ENCODE measurements around the gene CCS. TPM values are rescaled to one million over a fixed set of nuclear protein-coding genes. Genes with fewer than 3 reads are reported as not detected.
"Not testable (repeated sequence)": the region's sequence is repeated elsewhere in the genome, so short reads cannot be mapped to it uniquely, and the experiment has no call there.

Gene CCS
- total RNA-seq (2021) = 47.2 and 61.0 TPM in 2 replicates
- Bru-seq, nascent RNA = percentile 59 among the genes with signal in this experiment
- BruChase-seq, experiment 1, labeled RNA remaining after a 2-hour chase = percentile 64 among the genes with signal in this experiment
- BruChase-seq, experiment 2, labeled RNA remaining after a 6-hour chase = percentile 64 among the genes with signal in this experiment
- long read RNA-seq, transcript CCS-205 (7 exons, 1,196 nt) = minor isoform, 5 of 46 reads
- long read RNA-seq, transcript CCS-208 (8 exons, 1,430 nt) = major isoform, 25 of 46 reads
- long read RNA-seq, partial matches to known transcripts = 7 of 46 reads
- long read RNA-seq, other reads (novel, unspliced or antisense) = 7 of 46 reads

- H2AFZ ChIP-seq = peak within 1 kb of the TSS; percentile 97
- peak within 1 kb of the TSS; percentile 94 for H3K4me2 ChIP-seq
- intact Hi-C loops (cut with micrococcal nuclease; ENCODE audit: unreplicated experiment) = loop anchor here (2.0 kb wide), 1 partner anchor 24 kb away; the partner anchor contains the start of gene RBM14
- peaks cover 16% of the 10 kb centered on the region for H3K4me1 ChIP-seq (replicated peaks; ENCODE audit: insufficient read depth)
- POLR2A ChIA-PET (ENCODE audit: unreplicated experiment) = interaction anchor here (0.7 to 0.8 kb wide), 2 partner anchors 23 to 704 kb away, joined by 4 to 9 read pairs; no protein-coding TSS in a partner anchor
- peak; percentile 90 to 97 for DNase-seq
- H3K27ac ChIP-seq = no peak within 1 kb of the TSS
- BruUV-seq (replicated peaks) = no TSS peak
- H3K9me3 ChIP-seq (ENCODE audit: insufficient read depth, low read depth) = no peaks in the 10 kb centered on the region
- H3K9me2 ChIP-seq (ENCODE audit: insufficient read depth) = no peaks in the 10 kb centered on the region
- H3K27me3 ChIP-seq (ENCODE audit: insufficient read depth, low read depth) = no peaks in the 10 kb centered on the region
- H3F3A ChIP-seq (ENCODE audit: insufficient read depth, low read depth) = peaks cover 6% of the 10 kb centered on the region; the same call in 1 of the 2 replicates
- H3K4me3 ChIP-seq = peak within 1 kb of the TSS; percentile 90
- peaks cover 18% of the 10 kb centered on the region for H3K79me2 ChIP-seq (ENCODE audit: low read depth)
- CTCF ChIA-PET = interaction anchor here (0.6 to 1.0 kb wide), 2 partner anchors 86 to 175 kb away, joined by 4 to 5 read pairs; no protein-coding TSS in a partner anchor
- no peaks in the 10 kb centered on the region for H3K36me3 ChIP-seq (ENCODE audit: low read depth)
- no peaks in the 10 kb centered on the region for H4K20me1 ChIP-seq (ENCODE audit: insufficient read depth)
- TF ChIP-seq EZH2 (IDR thresholded peaks at IDR 0.05; ENCODE audit: low read depth) (no peak), CTCF (conservative IDR thresholded peaks at IDR 0.05) (peak; percentile 80)
These were observed at the start of gene CCS, which contains the start of gene CCDC87 for GRCh38 chr11:66592457-66593302. Gene CCS (plus strand): TSS chr11:66593185. CDS start chr11:66593262, 77 bp downstream. Gene CCDC87 (minus strand): TSS chr11:66593063. CDS start chr11:66593015, 48 bp downstream.

GRCh38 chr11:66543263-66544107 lies 49.5 kb upstream of the CCS start:
- ChIA-PET CTCF (no interaction called here), POLR2A (ENCODE audit: unreplicated experiment) (no interaction called here)
- TF ChIP-seq CTCF (conservative IDR thresholded peaks at IDR 0.05) (no peak), EZH2 (IDR thresholded peaks at IDR 0.05; ENCODE audit: low read depth) (no peak)
- H3K27me3 ChIP-seq (ENCODE audit: insufficient read depth, low read depth) = peaks cover 17% of the 10 kb centered on the region; the same call in 1 of the 2 replicates
- H3K27ac ChIP-seq = no peak overlapping the region
- intact Hi-C loops (cut with micrococcal nuclease; ENCODE audit: unreplicated experiment) = no loop called here
- DNase-seq = no peak
- H3K79me2 ChIP-seq (ENCODE audit: low read depth) = no peaks in the 10 kb centered on the region
- BruUV-seq (replicated peaks) = no TSS peak
- H3K4me3 ChIP-seq = no peak overlapping the region
- no peak overlapping the region for H3K4me2 ChIP-seq
- no peaks in the 10 kb centered on the region for H4K20me1 ChIP-seq (ENCODE audit: insufficient read depth)
- no peak overlapping the region for H2AFZ ChIP-seq
- H3K9me3 ChIP-seq (ENCODE audit: insufficient read depth, low read depth) = no peaks in the 10 kb centered on the region
- H3F3A ChIP-seq (ENCODE audit: insufficient read depth, low read depth) = peaks cover 12% of the 10 kb centered on the region; the same call in 1 of the 2 replicates
- H3K36me3 ChIP-seq (ENCODE audit: low read depth) = no peaks in the 10 kb centered on the region
- peaks cover 13% of the 10 kb centered on the region for H3K4me1 ChIP-seq (replicated peaks; ENCODE audit: insufficient read depth)
- H3K9me2 ChIP-seq (ENCODE audit: insufficient read depth) = no peaks in the 10 kb centered on the region

- H3K9me3 ChIP-seq (ENCODE audit: insufficient read depth, low read depth); CTCF ChIA-PET; H3K36me3 ChIP-seq (ENCODE audit: low read depth); H4K20me1 ChIP-seq (ENCODE audit: insufficient read depth); H3K27ac ChIP-seq; DNase-seq; H3K79me2 ChIP-seq (ENCODE audit: low read depth); intact Hi-C loops (cut with micrococcal nuclease; ENCODE audit: unreplicated experiment); H3K9me2 ChIP-seq (ENCODE audit: insufficient read depth): not testable (repeated sequence)
- peak overlapping the region; percentile 90; the same call in 1 of the 2 replicates for H2AFZ ChIP-seq
- H3F3A ChIP-seq (ENCODE audit: insufficient read depth, low read depth) = peaks cover 14% of the 10 kb centered on the region; the same call in 1 of the 2 replicates
- POLR2A ChIA-PET (ENCODE audit: unreplicated experiment) = interaction anchor here (0.6 kb wide), 1 partner anchor 113 kb away, joined by 7 read pairs; no protein-coding TSS in a partner anchor
- H3K27me3 ChIP-seq (ENCODE audit: insufficient read depth, low read depth) = peaks cover 30% of the 10 kb centered on the region
- H3K4me1 ChIP-seq (replicated peaks; ENCODE audit: insufficient read depth) = peaks cover 13% of the 10 kb centered on the region
- TSS peak; percentile 57 for BruUV-seq (replicated peaks)
- peak overlapping the region; percentile 87 for H3K4me3 ChIP-seq
- H3K4me2 ChIP-seq = peak overlapping the region; percentile 95
These were observed 48.0 kb upstream of the CCS start for GRCh38 chr11:66544952-66545351.
